ENCODE measurements around the gene EFHC1.

DNA sequence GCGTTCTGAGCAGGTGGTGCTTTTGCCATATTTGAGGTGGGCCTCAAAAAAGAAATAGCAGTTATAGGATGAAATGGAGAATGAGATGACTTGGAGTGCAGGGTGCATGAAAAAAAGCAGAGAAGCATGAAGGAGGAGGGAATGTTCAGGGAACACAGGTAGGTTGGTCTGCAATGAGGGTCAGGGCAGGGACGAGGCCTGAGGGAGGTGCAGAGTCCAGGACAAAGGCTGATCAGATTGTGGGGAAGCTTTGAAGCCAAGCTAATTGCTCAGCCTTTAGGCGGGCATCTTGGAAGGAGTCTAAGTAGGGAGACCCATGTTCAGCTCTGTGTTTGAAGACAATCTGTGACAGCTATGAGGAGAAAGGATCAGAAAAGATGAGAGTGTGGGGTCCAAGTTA lies 144.7 kb downstream of the EFHC1 start:
- TF ChIP-seq, protein P1, sequence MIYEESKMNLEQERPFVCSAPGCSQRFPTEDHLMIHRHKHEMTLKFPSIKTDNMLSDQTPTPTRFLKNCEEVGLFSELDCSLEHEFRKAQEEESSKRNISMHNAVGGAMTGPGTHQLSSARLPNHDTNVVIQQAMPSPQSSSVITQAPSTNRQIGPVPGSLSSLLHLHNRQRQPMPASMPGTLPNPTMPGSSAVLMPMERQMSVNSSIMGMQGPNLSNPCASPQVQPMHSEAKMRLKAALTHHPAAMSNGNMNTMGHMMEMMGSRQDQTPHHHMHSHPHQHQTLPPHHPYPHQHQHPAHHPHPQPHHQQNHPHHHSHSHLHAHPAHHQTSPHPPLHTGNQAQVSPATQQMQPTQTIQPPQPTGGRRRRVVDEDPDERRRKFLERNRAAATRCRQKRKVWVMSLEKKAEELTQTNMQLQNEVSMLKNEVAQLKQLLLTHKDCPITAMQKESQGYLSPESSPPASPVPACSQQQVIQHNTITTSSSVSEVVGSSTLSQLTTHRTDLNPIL (CRISPR knock-in tag; IDR thresholded peaks at IDR 0.05; ENCODE audit: low read depth), result no peak
- no peak for TF ChIP-seq ARNTL (CRISPR knock-in tag; IDR thresholded peaks at IDR 0.05; ENCODE audit: borderline replicate concordance, low read depth)
- TF ChIP-seq ZNF565 (CRISPR knock-in tag; conservative IDR thresholded peaks at IDR 0.05; ENCODE audit: low read depth), result no peak
